Measurements from ENCODE around the gene EIF4E1B.

The EIF4E1B gene

GRCh38 chr5:176667637-176668036, 37.2 kb downstream of the EIF4E1B start:
- no peak for DNase-seq

DNA sequence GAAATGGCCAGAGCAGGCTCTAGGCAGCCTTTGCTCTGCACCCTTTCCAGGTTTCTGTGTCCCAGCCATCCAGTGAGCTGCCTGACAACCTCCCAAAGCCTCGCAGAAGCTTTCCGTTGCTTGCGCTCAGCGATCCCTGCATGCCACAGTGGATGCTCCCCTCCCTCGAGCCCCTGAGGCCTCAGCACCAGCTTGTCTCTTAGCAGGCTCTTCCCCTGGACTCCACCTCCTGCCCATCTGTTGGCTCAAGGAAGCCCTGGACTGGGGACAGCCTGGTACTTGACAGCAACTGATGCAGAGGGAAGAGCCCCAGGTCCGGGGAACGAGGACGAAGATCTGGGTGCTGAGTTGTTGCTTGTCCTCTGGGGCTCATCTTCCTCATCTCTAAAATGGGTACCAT, 40.0 kb downstream of the EIF4E1B start:
- no peak for DNase-seq

DNA sequence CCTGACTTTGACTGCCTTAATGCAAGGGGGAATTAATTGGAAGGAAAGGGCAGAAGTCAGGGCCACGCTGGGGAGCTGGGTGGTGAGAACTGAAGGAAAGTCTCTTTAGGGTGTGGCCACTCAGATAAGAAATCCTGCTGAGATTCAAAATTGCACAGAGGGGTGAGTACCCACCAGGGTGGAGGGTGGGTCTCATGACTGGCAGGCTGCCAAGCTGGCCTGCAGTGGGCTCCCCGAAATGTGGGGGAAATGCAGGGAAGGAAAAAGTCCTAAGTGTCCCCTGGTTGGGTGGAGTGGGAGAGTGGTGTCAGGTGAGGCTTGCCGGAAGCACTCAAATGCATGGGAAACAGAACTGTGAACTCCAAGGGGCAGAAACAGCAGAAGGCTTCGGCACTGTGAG, 40.9 kb downstream of the EIF4E1B start:
- no peak for DNase-seq

DNA sequence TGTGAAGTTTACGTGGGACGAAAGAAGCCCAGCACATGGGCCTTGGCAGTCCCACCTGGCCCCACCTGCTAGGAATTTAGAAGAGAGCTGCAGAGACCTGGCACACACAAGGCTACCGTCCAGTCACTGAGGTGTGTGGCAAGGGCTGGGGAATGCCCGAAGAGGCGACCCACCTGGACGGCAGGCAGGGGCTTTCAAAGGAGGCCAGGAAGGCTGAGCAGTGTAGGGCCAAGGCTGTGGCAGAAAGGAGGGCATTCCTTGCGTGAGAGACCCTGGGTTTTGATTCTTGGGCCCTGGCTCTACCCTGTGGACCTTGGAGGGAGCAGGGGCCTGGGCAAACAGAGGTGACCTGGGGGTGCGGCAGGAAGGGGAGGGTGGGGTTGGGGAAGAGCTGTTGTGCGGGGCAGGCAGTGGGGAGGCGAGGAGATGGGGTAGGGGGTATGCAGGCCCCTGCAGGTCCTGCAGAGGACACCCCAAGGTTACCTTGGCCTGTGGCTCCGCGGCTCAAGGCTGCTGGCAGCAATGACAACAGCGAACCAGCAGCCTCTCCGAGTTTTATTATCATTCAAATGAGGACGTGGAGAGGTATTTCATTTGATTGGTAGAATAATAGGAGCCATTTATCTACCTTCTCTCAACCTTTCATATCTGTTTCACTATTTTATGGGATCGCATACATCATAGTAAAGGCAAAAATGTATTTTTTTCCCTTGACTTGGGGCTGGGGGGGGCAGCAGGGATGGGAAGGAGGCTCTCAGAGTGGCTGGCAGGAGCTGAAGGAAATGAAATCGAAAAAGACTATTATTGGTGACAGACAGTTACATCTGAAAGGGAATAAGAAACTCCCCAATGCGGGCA, 41.6 kb downstream of the EIF4E1B start:
- no peak for DNase-seq

GRCh38 chr5:176673651-176674583, 43.4 kb downstream of the EIF4E1B start:
- DNase-seq: no peak

GRCh38 chr5:176674799-176675198, 44.3 kb downstream of the EIF4E1B start:
- no peak for DNase-seq

- no peak for DNase-seq
These were observed 45.3 kb downstream of the EIF4E1B start for GRCh38 chr5:176675676-176676360.

- DNase-seq: no peak
These were observed 45.9 kb downstream of the EIF4E1B start for GRCh38 chr5:176676361-176676824.

DNA sequence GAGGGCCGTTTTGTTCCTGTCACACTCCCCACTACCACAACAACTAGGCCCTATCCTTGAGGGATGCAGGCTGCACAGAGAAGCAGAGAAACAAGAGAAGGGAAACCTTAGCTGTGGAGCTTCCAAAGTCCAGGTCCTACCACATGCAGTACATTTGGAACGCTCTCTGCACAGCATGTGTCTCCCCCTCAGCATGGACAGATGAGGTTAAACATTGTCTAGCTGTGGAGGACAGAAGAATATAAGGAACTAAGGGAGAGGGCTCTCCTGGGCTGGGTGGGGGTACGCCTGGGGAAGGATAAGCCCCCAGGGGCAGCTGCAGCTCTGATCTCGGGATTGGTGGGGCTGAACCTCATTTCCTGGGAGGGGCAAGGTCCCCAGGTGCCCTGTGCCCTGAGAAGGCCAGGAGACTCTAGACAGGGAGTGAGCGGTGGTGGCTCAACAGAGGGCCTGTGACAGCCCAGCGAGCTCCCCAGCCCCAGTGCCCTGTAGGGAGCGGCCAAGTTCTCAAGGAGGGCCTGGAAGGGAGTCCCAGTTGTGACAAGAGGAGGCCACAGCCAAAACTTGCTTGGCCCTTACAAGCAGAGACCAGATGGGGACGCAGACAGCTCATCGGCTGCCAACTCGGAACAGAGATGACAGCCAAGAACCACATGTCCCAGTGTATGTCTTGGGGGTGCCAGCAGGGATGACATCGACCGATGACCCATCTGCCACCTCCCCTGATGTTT, 46.9 kb downstream of the EIF4E1B start:
- no peak for DNase-seq

- DNase-seq: no peak
These were observed 48.1 kb downstream of the EIF4E1B start for GRCh38 chr5:176678584-176678983.

DNA sequence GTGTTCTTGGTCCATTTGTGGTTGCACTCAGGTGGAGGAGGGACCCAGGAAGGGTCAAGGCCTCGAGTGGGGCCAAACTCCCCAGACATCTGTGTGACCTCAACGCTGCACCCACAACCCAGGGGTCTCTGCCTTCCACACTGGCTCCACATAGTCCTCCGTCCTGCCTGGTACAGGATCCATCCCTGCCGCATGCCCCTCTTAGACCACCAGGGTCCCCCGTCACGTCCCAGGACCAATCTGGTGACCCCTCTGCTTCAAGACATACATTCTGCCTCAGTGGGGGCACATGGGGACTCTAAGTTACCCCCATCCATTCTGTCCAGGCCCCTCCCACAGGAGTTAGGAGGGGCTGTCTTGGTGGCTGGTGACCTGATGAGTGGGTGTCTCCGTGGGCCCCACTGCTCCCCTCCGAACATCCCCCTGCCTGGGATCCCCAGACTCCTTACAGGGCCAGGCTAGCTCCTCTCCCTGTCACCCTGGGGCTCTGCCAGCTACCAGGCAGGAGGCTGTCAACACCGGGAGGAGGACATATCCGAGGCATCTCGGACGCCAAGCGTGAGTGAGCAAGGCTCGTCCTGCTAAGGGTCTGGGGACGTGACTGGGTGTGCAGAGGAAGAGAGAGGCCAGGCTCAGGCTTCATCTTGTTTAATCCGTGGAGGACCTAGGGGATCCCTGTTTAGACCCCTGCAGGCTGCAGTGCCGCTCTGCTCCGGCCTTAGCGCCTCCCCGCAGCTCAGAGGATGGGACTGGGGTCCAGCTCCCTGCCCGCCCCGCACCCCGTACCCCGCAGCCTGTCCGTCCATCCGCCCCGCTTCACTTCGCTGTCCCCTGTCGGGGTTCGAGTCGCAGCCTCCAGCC, 49.1 kb downstream of the EIF4E1B start:
- DNase-seq: no peak

DNA sequence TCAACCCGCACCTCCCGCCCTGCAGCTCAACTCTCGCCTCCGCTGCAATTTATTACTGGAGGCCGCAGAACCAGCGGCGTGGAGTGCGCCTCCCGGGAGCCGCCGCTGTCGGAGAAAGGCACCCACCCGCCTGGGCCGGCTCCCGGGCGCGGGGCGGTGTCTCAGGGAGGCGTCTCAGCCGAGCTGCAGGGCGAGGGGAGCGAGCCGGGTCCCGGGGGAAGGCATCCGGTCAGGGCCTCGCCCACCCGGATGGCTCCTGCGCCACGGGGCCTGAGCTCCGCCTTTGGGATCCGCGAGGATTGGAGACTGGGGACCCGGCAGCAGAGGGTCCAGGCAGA, 49.7 kb downstream of the EIF4E1B start:
- no peak for DNase-seq

GRCh38 chr5:176682016-176682531, 51.6 kb downstream of the EIF4E1B start:
- no peak for DNase-seq

- DNase-seq: no peak
These were observed 54.5 kb downstream of the EIF4E1B start for GRCh38 chr5:176685010-176685409.

GRCh38 chr5:176687247-176687646, 56.8 kb downstream of the EIF4E1B start:
- no peak for DNase-seq

DNA sequence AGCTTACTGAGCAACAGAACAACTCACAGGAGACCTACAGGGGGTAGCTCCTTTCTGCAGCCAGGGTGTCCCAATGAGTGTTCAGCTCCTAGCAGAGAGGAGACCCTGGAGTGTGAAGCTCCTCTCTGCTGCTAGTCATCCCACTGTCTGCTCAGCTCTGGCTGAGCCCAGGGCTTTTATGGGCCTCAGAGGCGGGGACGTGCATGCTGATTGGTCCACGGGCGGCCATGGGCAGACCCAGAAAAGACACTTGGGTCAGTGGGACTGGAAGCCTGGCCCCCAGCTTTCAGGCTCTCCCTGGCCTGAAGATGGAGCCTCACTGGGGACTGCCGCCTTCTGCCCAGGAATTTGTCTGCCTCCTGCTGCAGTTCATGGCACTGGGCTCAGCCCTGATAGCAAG, 57.4 kb downstream of the EIF4E1B start:
- DNase-seq: no peak

DNA sequence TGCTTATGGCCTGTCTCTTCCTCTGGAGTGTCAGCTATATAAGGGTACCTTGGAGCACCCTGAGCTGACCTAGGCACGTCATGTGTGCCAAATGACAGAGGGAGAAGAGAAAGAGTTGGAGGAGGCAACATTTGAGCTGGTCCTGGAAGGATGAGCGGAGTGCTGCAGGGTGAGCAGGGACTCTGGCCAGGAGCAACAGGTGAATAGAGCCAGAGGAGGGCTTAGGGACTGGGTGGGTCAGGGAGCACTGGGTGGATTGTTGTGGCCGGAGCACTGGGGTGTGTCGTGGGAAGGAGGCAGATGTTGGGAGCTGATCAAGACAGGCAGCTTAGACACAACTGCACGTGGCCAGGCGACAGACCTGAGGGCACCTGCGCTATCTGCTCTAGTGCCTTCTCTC, 60.4 kb downstream of the EIF4E1B start:
- DNase-seq: no peak

DNA sequence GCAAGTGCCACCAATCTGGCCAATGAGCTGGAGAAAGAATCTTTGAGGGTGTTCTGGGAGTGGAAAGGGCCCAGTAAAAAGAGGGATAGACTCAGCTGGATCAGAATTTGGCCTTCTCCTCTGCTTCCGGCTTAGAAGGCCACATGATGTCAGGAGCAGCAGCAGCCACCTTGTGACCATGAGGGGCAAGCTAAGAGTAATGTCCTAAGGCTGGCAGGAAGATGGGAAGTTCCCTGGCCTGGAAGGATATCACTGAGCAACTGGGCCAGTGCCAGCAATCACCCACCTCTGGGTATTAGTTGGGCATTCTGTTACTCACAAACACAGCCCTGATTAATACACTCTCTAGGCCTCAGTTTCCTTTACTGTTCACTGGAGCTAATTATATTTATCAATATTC, 61.0 kb downstream of the EIF4E1B start:
- DNase-seq: no peak

DNA sequence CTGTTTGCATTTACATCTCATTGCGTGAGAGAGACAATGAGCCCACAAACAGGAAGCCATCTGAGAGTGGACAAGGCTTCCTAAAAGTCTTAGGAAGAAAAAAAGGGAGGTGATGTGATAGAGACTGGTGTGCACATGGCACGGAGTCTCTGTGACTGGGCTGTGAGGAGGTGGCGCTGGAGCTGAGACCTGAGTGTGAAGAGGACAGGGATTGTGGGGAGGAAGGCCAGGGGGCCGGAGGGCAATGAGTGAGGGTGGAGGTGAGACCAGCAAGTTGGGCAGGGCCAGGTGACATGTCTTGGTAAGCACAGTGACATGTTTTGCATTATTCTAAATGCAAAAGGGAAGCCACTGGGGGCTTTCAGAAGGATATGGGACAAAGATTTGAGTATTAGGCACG, 61.9 kb downstream of the EIF4E1B start:
- no peak for DNase-seq

DNA sequence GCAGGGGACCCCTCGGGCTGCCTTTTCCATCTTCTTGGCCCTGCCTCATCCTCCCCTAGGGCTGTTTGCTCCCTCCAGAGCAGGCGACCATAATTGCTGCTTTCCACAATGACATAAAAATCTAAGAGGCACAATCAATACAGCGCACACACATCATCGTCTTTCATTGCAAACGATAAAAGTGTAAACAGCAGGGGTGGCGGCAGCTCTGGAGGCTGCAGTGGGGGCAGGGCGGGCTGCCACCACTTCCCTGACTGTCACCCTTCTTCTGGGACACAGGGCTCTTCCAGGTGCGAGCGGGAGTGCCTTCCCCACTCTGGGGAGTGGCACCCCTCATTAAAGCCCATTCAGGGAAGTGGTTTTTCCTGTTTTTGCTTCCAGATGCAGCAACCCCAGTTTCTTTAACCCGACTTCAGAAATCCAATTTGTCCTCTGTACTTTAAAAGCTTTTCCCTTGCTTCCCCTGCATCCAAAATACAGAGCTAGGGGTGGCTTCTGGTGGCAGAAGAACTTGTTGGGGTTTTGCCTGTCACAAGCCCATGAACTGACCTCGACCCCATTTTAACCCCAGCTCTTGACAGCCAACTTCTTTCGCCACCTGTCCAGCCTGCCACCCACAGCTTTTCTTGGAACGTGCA, 62.5 kb downstream of the EIF4E1B start:
- DNase-seq: no peak

DNA sequence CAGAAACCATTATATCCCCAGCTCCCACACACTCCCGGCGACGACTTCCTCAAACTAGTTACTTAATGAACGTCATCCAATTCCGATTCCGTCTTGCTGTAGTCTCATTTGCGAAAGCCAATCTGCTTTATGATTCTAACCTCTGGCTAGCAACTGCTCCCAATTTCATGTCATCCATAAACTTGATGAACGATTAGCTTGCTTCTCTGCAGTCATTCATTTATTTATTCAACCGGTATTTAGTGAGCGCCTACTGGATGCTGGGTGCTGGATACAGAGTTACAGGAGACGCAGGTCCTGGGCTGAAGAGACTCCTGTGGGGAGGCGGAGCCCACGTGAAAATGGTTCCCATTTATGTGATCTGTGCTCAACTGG, 63.0 kb downstream of the EIF4E1B start:
- DNase-seq: no peak
